ENCODE data around the gene RHOBTB1.

The RHOBTB1 gene

GRCh38 chr10:60965696-60966095 lies 21.7 kb upstream of the RHOBTB1 start:
- intact Hi-C loops (cut with DNase I), result loop anchor here (2.0 to 10.0 kb wide), 2 partner anchors 149 to 319 kb away; no protein-coding TSS in a partner anchor
- DNase-seq, result no peak

GRCh38 chr10:60964257-60965235 lies 20.6 kb upstream of the RHOBTB1 start:
- intact Hi-C loops (cut with DNase I), result loop anchor here (2.0 to 10.0 kb wide), 2 partner anchors 148 to 320 kb away; no protein-coding TSS in a partner anchor
- DNase-seq, result peak in 9 of 10 donors; percentile 53 to 93 (median 68)

- intact Hi-C loops (cut with DNase I), result loop anchor here (2.0 to 10.0 kb wide), 2 partner anchors 147 to 321 kb away; no protein-coding TSS in a partner anchor
- DNase-seq, result no peak
These were observed 19.7 kb upstream of the RHOBTB1 start for GRCh38 chr10:60963441-60964256.

- intact Hi-C loops (cut with DNase I), result loop anchor here (10.0 kb wide), 1 partner anchor 322 kb away; no protein-coding TSS in a partner anchor
- DNase-seq, result no peak
These were observed 19.0 kb upstream of the RHOBTB1 start for GRCh38 chr10:60962946-60963345.

- no peak for DNase-seq
- intact Hi-C loops (cut with DNase I), result loop anchor here (10.0 kb wide), 1 partner anchor 324 kb away; no protein-coding TSS in a partner anchor
These were observed 16.9 kb upstream of the RHOBTB1 start for GRCh38 chr10:60960913-60961312.

GRCh38 chr10:60960031-60960430 lies 16.0 kb upstream of the RHOBTB1 start:
- intact Hi-C loops (cut with DNase I), result loop anchor here (10.0 kb wide), 1 partner anchor 325 kb away; no protein-coding TSS in a partner anchor
- no peak for DNase-seq

- intact Hi-C loops (cut with DNase I), result no loop called here
- DNase-seq, result no peak
These were observed 15.1 kb upstream of the RHOBTB1 start for GRCh38 chr10:60958892-60959601.

- DNase-seq, result no peak
- intact Hi-C loops (cut with DNase I), result no loop called here
These were observed 13.8 kb upstream of the RHOBTB1 start for GRCh38 chr10:60957667-60958221.

GRCh38 chr10:60955957-60956425 lies 12.0 kb upstream of the RHOBTB1 start:
- DNase-seq, result no peak
- intact Hi-C loops (cut with DNase I), result no loop called here

- intact Hi-C loops (cut with DNase I), result no loop called here
- no peak for DNase-seq
These were observed 11.3 kb upstream of the RHOBTB1 start for GRCh38 chr10:60955316-60955715.

- intact Hi-C loops (cut with DNase I), result no loop called here
- DNase-seq, result no peak
These were observed 10.1 kb upstream of the RHOBTB1 start for GRCh38 chr10:60954035-60954434.

GRCh38 chr10:60953420-60953819 lies 9.4 kb upstream of the RHOBTB1 start:
- intact Hi-C loops (cut with DNase I), result no loop called here
- no peak for DNase-seq

GRCh38 chr10:60952846-60953220 lies 8.8 kb upstream of the RHOBTB1 start:
- intact Hi-C loops (cut with DNase I), result no loop called here
- DNase-seq, result no peak

- no peak for DNase-seq
- intact Hi-C loops (cut with DNase I), result no loop called here
These were observed 8.3 kb upstream of the RHOBTB1 start for GRCh38 chr10:60952067-60952845.

GRCh38 chr10:60951272-60951724 lies 7.3 kb upstream of the RHOBTB1 start:
- intact Hi-C loops (cut with DNase I), result no loop called here
- no peak for DNase-seq

- intact Hi-C loops (cut with DNase I), result no loop called here
These were observed 6.3 kb upstream of the RHOBTB1 start for GRCh38 chr10:60950300-60950699.

GRCh38 chr10:60948851-60949250 lies 4.9 kb upstream of the RHOBTB1 start:
- no peak for DNase-seq
- intact Hi-C loops (cut with DNase I), result no loop called here

More at GRCh38 chr10:60950300-60950699, 6.3 kb upstream of the RHOBTB1 start:
- no peak for DNase-seq

- intact Hi-C loops (cut with DNase I), result no loop called here
- peak in 2 of 10 donors; percentile 47 to 67 for DNase-seq
These were observed 919 bp upstream of the RHOBTB1 start for GRCh38 chr10:60944910-60945297.
